MM.1S (cell line): ENCODE results near the gene YWHAQ.

Experiments
- EZH2 ChIP-seq: fragments of 300-600 bp; sonication (generic); optimal IDR thresholded peaks from 2 replicates; pipeline ENCODE3; 2017; ENCODE audit warnings: low read depth, mild to moderate bottlenecking, antibody characterized with exemption, low read length, mixed read lengths
- EZH2phosphoT487 ChIP-seq: fragments of 300-600 bp; sonication (generic); IDR thresholded peaks from 2 replicates; pipeline ENCODE4 v1.6.1; 2018; ENCODE audit warnings: antibody characterized with exemption, low read length
- TF ChIP-seq, protein P1 (sequence below): fragments of 300-600 bp; sonication (generic); IDR thresholded peaks from 2 replicates; pipeline ENCODE4 v1.5.1; 2016; ENCODE audit warnings: antibody characterized with exemption, low read length, mixed read lengths

DNA sequence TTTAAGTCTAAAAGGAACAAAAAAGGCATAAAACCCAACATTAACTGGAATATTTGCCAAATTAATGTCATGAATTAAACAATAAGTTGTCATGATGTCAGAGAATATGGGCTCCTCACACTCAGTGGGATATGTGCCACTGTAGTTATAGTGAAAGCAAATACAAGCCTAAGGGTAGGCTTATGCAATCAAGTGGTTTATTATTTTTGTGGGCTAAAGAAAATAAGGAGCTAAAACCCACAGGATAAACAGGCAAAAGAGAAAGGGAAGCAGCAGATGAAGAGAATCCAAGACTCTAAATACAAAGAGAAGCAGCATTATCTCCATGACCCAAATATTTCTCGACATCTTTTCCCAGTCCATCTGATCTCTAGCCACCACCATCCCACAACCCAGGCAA, 17.5 kb downstream of the YWHAQ start:
- TF ChIP-seq, protein P1, sequence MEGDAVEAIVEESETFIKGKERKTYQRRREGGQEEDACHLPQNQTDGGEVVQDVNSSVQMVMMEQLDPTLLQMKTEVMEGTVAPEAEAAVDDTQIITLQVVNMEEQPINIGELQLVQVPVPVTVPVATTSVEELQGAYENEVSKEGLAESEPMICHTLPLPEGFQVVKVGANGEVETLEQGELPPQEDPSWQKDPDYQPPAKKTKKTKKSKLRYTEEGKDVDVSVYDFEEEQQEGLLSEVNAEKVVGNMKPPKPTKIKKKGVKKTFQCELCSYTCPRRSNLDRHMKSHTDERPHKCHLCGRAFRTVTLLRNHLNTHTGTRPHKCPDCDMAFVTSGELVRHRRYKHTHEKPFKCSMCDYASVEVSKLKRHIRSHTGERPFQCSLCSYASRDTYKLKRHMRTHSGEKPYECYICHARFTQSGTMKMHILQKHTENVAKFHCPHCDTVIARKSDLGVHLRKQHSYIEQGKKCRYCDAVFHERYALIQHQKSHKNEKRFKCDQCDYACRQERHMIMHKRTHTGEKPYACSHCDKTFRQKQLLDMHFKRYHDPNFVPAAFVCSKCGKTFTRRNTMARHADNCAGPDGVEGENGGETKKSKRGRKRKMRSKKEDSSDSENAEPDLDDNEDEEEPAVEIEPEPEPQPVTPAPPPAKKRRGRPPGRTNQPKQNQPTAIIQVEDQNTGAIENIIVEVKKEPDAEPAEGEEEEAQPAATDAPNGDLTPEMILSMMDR, result no peak
- TF ChIP-seq EZH2phosphoT487, result no peak
- TF ChIP-seq EZH2, result no peak
